Panc1 (cell line): ENCODE results near the gene DGCR2.

Experiments
- POLR2AphosphoS5 ChIP-seq: IDR thresholded peaks from 2 replicates; pipeline ENCODE4 v1.6.1; 2012; ENCODE audit warnings: mild to moderate bottlenecking, low read depth, low read length, moderate library complexity
- SIN3A ChIP-seq: IDR thresholded peaks from 2 replicates; pipeline ENCODE4 v1.6.1; 2012; ENCODE audit warnings: low read depth, mild to moderate bottlenecking, low read length, moderate library complexity, borderline replicate concordance; ENCODE audit not compliant: insufficient read depth

DNA sequence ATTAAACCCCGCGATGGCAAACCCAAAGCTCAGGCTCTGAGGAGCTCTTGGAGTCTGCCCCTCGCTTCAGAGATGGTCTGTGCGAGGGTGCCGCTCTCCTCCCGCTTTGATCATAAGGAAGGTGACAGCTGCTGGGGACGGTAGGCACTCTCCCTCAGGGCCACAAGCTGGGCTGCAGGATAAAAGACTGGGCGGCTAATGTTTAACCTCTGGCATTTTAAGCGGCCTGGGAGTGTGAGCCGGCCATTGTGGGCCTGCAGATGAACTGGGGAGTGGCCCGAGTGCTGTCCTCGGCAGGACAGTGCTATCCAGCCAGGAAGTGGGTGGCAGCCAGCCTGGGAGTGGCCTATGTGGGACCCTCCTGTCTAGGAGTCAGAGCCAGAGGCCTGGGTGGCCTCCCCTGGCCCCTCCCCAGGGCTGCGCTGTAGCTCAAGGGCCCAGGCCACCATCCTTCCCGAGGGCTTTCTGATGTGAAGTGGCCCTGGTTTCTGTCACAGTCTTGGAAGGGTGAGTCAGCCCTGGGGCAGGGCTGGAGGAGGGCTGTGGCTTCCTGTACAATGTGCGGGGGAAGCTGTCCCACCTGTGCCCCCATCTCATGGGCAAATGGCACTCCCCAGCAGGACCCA, 127.4 kb downstream of the DGCR2 start:
- no peak for TF ChIP-seq POLR2AphosphoS5
- TF ChIP-seq SIN3A = no peak
